ENCODE results near the gene IL17RA. TPM values are rescaled to one million over a fixed set of nuclear protein-coding genes. Genes with fewer than 3 reads are reported as not detected.
A peak's percentile ranks its signal among the peaks of the same experiment; 100 is the strongest.
"Not testable (repeated sequence)": the region's sequence is repeated elsewhere in the genome, so short reads cannot be mapped to it uniquely, and the experiment has no call there.

IL17RA gene, protein sequence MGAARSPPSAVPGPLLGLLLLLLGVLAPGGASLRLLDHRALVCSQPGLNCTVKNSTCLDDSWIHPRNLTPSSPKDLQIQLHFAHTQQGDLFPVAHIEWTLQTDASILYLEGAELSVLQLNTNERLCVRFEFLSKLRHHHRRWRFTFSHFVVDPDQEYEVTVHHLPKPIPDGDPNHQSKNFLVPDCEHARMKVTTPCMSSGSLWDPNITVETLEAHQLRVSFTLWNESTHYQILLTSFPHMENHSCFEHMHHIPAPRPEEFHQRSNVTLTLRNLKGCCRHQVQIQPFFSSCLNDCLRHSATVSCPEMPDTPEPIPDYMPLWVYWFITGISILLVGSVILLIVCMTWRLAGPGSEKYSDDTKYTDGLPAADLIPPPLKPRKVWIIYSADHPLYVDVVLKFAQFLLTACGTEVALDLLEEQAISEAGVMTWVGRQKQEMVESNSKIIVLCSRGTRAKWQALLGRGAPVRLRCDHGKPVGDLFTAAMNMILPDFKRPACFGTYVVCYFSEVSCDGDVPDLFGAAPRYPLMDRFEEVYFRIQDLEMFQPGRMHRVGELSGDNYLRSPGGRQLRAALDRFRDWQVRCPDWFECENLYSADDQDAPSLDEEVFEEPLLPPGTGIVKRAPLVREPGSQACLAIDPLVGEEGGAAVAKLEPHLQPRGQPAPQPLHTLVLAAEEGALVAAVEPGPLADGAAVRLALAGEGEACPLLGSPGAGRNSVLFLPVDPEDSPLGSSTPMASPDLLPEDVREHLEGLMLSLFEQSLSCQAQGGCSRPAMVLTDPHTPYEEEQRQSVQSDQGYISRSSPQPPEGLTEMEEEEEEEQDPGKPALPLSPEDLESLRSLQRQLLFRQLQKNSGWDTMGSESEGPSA
- 10 to 100 TPM; 12.8 to 21.0 (median 14.6) TPM for polyA plus RNA-seq

DNA sequence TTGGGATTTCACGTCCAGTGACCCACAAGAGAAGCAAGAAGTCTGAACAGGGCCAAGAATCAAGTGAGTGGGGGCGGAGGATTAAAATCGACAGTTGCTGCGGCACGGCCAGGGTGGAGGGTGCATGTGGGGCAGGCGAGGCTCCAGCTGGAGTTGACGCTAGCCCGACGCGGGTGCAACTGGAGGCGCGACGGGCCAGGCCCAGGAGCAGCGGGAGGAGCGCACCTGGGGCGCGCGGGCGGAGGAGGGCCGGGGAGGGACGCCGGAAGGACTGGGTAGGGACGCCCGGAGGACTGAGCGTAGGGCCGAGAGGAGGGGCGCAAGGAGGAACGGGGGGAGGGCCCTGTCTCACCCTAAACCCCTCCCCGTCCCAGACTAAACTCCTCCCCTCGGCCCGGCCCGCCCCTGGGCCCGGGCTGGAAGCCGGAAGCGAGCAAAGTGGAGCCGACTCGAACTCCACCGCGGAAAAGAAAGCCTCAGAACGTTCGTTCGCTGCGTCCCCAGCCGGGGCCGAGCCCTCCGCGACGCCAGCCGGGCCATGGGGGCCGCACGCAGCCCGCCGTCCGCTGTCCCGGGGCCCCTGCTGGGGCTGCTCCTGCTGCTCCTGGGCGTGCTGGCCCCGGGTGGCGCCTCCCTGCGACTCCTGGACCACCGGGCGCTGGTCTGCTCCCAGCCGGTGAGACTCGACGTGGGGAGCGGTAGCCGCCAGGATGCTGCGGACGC is at the start of gene IL17RA:
Gene IL17RA (plus strand): TSS at position 447 of the 723 bp plus-strand sequence. CDS start 92 bp downstream, at position 539.
- H3K27me3 Mint-ChIP-seq (ENCODE audit: low read depth in 3 of 3) = peaks cover 9 to 17% (median 12%) of the 10 kb centered on the region in 3 donors

DNA sequence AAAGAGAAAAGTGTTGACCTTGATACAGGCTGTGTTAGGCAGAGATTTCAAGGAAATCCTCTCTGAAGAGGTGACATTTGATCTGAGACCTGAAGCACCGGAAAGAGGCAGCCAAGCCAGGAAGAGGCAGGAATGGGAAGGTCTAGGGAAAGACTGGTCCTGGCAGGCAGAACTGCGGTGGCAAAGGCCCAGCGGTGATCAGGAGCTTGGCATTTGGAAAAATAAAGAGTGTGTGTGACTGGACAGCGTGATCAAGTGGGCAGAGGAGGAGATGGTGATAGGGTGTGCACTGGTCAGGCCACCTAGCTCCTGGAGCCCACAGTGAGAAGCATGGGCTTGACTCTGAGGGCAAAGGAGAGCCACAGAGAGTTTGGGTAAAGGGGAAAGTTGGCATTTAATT is 49.6 kb upstream of the IL17RA start:
- Mint-ChIP-seq H3K9me3 (peaks cover 0 to 2% (median 0%) of the 10 kb centered on the region in 6 donors), H3K4me1 (peaks cover 10 to 19% of the 10 kb centered on the region in 2 donors), H3K4me3 (peak overlapping the region; percentile 50 to 83 (median 77)), H3K27ac (peak overlapping the region in 1 of 6 donors; percentile 28), H3K27me3 (ENCODE audit: low read depth in 3 of 3) (peaks cover 2 to 9% (median 2%) of the 10 kb centered on the region in 3 donors), H3K36me3 (peaks cover 0 to 3% (median 0%) of the 10 kb centered on the region in 3 donors)
- DNase-seq = no peak

More for the DNA sequence above, at the start of gene IL17RA:
- peaks cover 46 to 49% of the 10 kb centered on the region in 2 donors for H3K4me1 Mint-ChIP-seq
- H3K4me3 Mint-ChIP-seq = peak within 1 kb of the TSS; percentile 88 to 94 (median 90)
- H3K36me3 Mint-ChIP-seq = no peaks in the 10 kb centered on the region
- H3K27ac Mint-ChIP-seq = peak within 1 kb of the TSS; percentile 74 to 92 (median 88)
- peak; percentile 92 to 94 (median 94) for DNase-seq
- H3K9me3 Mint-ChIP-seq = no peaks in the 10 kb centered on the region

DNA sequence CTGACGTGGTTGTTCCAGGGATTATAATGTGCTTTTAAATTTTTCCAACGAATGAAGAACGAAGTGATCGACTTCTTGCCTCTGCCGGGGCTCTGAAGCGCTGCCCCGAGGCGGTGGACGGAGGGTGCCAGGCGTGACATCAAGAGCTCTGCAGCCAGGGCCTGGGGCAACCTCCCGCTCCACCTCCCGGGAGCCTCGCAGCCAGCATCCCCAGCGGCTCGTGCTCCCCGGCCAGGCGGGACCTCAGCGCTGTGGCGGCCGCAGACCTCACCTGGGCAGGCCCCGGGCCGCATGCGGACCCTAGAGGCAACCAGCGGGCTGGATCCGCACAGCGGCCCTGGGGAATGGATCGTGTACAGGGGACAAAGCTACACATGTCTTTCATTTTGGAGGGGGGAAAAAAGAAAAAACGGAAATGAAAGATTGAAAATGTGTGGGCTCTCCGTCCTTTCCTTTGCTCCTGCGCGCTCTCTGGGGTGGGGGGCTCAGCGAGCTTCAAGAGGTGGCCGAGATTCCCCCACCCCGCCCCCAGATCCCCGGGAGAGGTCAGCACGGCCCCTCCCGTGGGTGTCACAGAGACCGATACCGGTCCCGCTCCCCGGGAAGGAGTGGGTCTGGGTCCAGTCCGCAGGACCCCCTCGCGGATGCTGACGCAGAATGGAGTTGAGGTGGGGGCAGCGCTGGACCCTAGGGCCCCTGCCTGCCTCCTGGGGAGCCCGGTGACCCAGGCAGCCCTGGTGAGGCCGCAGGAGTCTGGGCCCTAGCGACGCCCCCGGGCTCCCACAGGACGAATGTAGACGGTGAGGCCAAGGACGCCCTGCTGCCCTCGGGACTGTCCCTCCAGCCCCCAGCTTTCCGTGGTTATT is 48.6 kb upstream of the IL17RA start:
- peak overlapping the region in 1 of 6 donors; percentile 35 for H3K27ac Mint-ChIP-seq
- peak overlapping the region; percentile 61 to 83 (median 77) for H3K4me3 Mint-ChIP-seq
- H3K9me3 Mint-ChIP-seq, DNase-seq, H3K36me3 Mint-ChIP-seq: not testable (repeated sequence)
- peaks cover 2 to 11% (median 3%) of the 10 kb centered on the region in 3 donors for H3K27me3 Mint-ChIP-seq (ENCODE audit: low read depth in 3 of 3)
- peaks cover 10 to 19% of the 10 kb centered on the region in 2 donors for H3K4me1 Mint-ChIP-seq

DNA sequence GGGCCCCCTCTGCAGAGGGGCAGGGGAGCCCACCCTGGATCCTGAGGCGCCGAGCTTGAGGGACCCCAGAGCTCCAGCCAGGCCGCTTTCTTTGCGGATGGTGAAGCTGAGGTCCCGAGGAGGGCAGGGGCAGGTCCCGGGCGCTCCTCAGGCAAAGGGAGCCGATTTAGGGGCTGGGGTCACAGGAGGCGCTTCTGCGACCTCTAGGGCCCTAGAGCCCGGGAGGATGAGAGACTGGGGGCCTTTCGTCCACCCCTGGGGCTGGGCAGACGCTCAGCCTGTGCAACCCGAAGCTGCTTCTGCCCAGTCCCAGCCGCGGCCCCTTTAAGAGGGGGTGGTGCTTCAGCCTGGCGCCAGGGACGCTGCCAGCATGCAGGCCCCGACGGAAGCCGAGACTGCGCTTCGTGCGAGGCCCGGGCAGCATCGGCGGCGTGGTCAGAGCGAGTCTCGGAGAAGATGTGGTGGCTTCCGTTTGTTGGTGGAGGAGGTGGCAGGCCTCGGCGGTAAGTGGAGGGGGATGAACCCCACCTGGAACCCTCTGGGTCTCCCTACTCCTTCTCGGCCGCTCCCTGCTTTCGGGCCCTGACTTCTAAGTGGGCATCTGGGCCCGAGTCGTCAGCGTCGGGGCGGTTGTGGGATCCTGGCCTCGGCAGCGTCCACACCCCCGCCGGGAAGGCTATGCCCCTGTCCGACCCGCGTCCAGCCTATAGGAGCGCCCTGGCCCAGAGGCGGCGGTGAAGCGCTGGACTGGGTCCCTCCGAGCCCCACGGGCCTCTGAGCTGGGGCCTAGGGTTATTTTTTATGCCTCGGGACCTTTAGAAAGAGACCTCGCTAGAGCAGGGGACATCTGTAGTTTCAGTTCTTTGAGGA is 47.7 kb upstream of the IL17RA start:
- H3K36me3 Mint-ChIP-seq, H3K9me3 Mint-ChIP-seq, H3K27ac Mint-ChIP-seq, DNase-seq: not testable (repeated sequence)
- peaks cover 10 to 19% of the 10 kb centered on the region in 2 donors for H3K4me1 Mint-ChIP-seq
- peak overlapping the region in 3 of 5 donors; percentile 40 to 60 (median 50) for H3K4me3 Mint-ChIP-seq
- peaks cover 2 to 11% (median 5%) of the 10 kb centered on the region in 3 donors for H3K27me3 Mint-ChIP-seq (ENCODE audit: low read depth in 3 of 3)

DNA sequence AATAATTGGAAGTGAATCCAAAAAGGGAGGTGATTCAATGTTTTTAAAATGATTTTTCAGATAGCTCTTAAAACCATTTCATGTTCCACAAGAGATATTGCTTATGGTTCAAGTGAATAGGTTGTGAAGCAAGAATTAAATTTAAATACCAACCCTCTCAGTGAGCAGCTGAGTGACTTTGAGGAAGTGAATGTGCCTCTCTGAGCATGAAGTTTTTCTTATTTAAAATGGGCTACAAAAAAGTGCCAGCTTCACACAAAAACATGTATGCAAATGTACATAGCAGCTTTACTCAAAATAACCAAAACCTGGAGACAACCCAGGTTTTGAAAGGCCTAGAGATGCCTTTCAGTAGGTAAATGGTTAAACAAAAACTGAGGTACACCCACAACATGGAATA is 41.3 kb upstream of the IL17RA start:
- Mint-ChIP-seq H3K4me3 (no peak overlapping the region), H3K27me3 (ENCODE audit: low read depth in 3 of 3) (peaks cover 2 to 3% (median 2%) of the 10 kb centered on the region in 3 donors)

DNA sequence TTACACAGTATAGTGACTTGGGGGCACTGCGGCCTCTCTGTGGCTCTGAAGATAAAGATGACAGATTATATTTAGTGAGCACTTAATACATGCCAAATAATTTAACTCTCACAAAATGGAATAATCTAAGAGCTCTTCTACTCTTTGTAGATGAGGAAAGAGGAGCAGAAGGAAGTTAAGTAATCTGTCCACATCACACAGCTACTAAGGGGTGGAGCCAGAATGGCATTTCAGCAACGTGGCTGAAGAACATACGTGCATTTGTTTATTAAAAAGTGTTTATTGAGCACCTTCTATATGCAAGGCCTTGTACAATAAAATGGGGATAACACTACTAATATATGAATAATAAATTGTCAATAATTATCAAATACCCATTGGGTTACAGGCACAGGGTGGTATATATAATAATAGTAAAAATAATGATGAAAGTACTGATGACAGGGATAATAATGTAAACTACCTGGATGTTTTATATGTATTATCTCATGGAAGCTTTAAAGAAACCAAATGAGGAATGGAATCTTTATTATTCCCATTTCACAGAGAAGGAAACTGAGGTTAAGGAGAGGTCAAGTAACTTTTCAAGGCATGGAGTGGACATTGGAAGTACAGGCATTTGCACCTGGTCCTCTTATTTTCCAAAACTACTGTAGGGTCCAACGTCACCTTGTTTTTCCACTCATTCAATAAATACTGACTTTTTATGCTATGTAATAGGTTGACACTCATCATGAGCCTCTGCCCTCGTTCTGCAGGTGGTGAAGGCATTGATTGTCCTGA is 38.0 kb upstream of the IL17RA start:
- H3K27ac Mint-ChIP-seq = no peak overlapping the region
- no peak overlapping the region for H3K4me3 Mint-ChIP-seq

More for the DNA sequence above, 41.3 kb upstream of the IL17RA start:
- no peak for DNase-seq
- Mint-ChIP-seq H3K36me3 (peaks cover 0 to 11% (median 0%) of the 10 kb centered on the region in 3 donors), H3K27ac (no peak overlapping the region), H3K4me1 (no peaks in the 10 kb centered on the region), H3K9me3 (no peaks in the 10 kb centered on the region)

DNA sequence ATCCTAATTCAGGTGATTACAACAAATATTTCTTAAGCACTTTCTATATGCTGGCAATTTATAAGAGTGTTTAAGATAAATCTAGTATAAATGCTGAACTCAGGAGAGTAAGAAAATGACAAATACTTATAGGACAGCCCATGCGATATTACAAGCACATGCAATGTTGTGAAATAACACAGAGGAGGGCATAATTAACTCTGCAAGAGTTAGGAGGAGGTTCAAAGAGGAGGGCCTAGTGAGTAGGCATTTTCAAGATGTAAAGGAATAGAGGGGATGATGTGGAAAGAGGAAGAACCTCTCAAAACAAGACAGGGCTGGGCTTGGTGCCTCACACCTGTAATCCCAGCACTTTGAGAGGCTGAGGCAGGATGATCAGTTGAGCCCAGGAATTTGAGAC is 37.1 kb upstream of the IL17RA start:
- Mint-ChIP-seq H3K9me3 (no peaks in the 10 kb centered on the region), H3K27ac (no peak overlapping the region), H3K4me3 (no peak overlapping the region), H3K4me1 (no peaks in the 10 kb centered on the region), H3K36me3 (peaks cover 0 to 7% (median 0%) of the 10 kb centered on the region in 3 donors), H3K27me3 (ENCODE audit: low read depth in 3 of 3) (peaks cover 0 to 5% (median 2%) of the 10 kb centered on the region in 3 donors)
- DNase-seq = no peak

More for the DNA sequence above, 38.0 kb upstream of the IL17RA start:
- H3K4me1 Mint-ChIP-seq = no peaks in the 10 kb centered on the region
- H3K9me3 Mint-ChIP-seq = no peaks in the 10 kb centered on the region
- peaks cover 0 to 11% (median 0%) of the 10 kb centered on the region in 3 donors for H3K36me3 Mint-ChIP-seq
- DNase-seq = no peak
- peaks cover 0 to 5% (median 2%) of the 10 kb centered on the region in 3 donors for H3K27me3 Mint-ChIP-seq (ENCODE audit: low read depth in 3 of 3)

DNA sequence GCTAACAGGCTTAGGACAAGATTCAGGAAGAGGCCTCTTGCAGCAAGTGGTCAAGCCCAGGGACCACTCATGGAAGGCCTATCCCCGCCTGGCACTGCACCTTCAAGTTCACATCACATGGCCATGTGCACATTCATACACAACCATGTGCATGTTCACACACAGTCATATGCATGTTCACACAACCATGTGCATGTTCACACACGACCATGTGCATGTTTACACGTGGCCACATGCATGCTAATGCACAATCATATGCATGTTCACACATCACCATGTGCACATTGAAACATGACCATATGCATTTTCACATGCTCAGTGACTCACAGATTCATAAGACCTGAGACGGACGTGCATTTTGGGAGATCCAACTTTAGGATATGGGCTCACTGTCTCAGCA is 28.7 kb upstream of the IL17RA start:
- Mint-ChIP-seq H3K4me3 (no peak overlapping the region), H3K9me3 (no peaks in the 10 kb centered on the region), H3K27me3 (ENCODE audit: low read depth in 3 of 3) (peaks cover 0 to 4% (median 2%) of the 10 kb centered on the region in 3 donors), H3K4me1 (peaks cover 2 to 4% of the 10 kb centered on the region in 2 donors), H3K36me3 (no peaks in the 10 kb centered on the region), H3K27ac (no peak overlapping the region)
- DNase-seq = no peak

DNA sequence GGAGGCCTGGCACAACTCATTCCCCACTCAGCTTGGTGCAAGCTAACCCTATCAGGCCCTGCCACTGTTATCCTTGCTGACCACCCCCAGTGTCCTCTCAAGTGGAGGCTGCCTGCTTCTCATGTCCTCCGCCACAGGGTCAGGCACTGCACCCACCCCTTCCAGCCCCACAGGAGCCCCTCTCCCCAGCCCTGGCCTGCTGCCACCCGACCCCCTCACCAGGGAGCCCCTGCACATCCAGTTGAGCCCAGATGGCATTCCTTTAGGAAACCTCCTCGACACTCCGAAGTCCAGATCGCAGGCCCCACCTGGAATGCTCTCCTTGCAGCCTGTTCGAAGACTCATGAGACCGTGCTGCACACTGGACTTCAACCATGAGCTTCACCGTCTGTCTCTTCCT is 28.0 kb upstream of the IL17RA start:
- no peaks in the 10 kb centered on the region for H3K36me3 Mint-ChIP-seq
- no peaks in the 10 kb centered on the region for H3K9me3 Mint-ChIP-seq

DNA sequence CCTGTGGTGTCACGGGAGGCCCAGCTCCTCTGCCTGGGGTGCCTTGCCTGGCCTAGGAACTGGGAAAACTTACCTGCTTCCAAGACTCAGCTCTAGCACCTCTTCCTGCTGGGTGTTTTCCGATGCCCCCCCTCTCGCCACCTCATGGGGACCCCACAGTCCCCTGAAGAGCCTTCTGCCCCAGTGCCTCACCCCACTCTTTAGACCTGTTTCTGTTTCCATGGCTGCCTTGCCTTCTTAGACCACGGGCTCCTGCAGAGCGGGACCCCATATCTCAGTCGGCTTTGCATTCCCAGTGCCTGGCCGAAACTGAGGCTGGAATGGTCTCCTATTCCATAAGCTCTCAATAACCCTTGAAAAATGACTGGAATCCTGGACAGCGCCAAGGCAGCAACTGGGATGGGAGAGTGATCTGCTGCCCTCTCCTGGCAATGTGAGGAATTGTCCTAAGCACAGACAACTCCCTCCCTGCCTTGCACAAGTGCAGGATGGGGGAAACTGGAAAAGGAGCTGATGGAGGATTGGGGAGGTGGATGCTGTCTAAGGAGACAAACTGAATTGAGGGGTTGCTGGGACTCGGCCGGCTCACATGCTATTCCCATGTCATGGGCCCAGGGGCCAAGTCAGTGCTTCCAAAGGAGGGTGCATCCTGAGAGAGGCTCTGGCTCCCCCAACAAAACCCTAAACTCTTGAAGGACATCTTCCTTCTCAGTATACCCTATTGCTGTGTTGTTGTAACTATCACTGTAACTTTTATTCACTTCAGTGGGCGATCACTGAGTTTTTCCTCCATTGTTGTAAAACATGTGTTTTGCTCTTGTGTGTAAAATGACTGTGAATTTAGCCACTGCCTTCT is 26.6 kb upstream of the IL17RA start:
- peak overlapping the region in 1 of 6 donors; percentile 6 for H3K27ac Mint-ChIP-seq

More for the DNA sequence above, 28.0 kb upstream of the IL17RA start:
- Mint-ChIP-seq H3K4me1 (peaks cover 2 to 4% of the 10 kb centered on the region in 2 donors), H3K27me3 (ENCODE audit: low read depth in 3 of 3) (peaks cover 0 to 4% (median 2%) of the 10 kb centered on the region in 3 donors), H3K4me3 (no peak overlapping the region), H3K27ac (no peak overlapping the region)
- DNase-seq = no peak

More for the DNA sequence above, 26.6 kb upstream of the IL17RA start:
- peaks cover 2 to 4% of the 10 kb centered on the region in 2 donors for H3K4me1 Mint-ChIP-seq
- no peaks in the 10 kb centered on the region for H3K36me3 Mint-ChIP-seq
- no peak overlapping the region for H3K4me3 Mint-ChIP-seq
- H3K9me3 Mint-ChIP-seq = no peaks in the 10 kb centered on the region
- peaks cover 0 to 4% (median 2%) of the 10 kb centered on the region in 3 donors for H3K27me3 Mint-ChIP-seq (ENCODE audit: low read depth in 3 of 3)
- peak; percentile 46 to 51 (median 47) for DNase-seq
